PC-9 (cell line): Measurements from ENCODE around the gene TMEM9.

Experiments
- CTCF ChIP-seq: fragments of 200-600 bp; sonication (generic); conservative IDR thresholded peaks from 2 replicates; pipeline ENCODE4 v1.6.1; 2017; ENCODE audit warnings: mixed run types, antibody characterized with exemption, mild to moderate bottlenecking, moderate library complexity
- EZH2 ChIP-seq: fragments of 200-600 bp; sonication (generic); IDR thresholded peaks from 2 replicates; pipeline ENCODE4 v1.8.0; 2017; ENCODE audit warnings: antibody characterized with exemption, low read depth

- peak; percentile 69 for TF ChIP-seq CTCF
- no peak for TF ChIP-seq EZH2
Measured at GRCh38 chr1:201184307-201185122, 30.2 kb upstream of the TMEM9 start.
